GM12878 (cell line): ENCODE results near the gene SHC3. TPM values are rescaled to one million over a fixed set of nuclear protein-coding genes. Genes with fewer than 3 reads are reported as not detected.

Source experiments
- ATAC-seq: fragments of 200-7000 bp; cut with Tn5 transposase; 3 replicates; pipeline ENCODE4 v1.9.1; 2020; ENCODE audit warnings: mild to moderate bottlenecking, moderate library complexity
- BruUV-seq: library from RNA; stranded (reverse); fragments of 400-500 nt; replicated peaks from 2 replicates; lab custom pipeline; 2021; lab: Mats Ljungman, UMichigan
- CTCF ChIA-PET: fragments of 300-600 bp; sonication (Branson Sonifier 250); formaldehyde crosslinking; extraction: SDS; loops from one replicate; lab custom pipeline; 2021; ENCODE audit warnings: inconsistent platforms; lab: Yijun Ruan, JAX
- POLR2A ChIA-PET: fragments of 350-600 bp; formaldehyde crosslinking; extraction: SDS; loops from one replicate; lab custom pipeline; 2021; ENCODE audit warnings: inconsistent platforms; lab: Charles Lee
- RAD21 ChIA-PET: fragments of 300-600 bp; sonication (Branson Sonifier 250); formaldehyde crosslinking; loops from one replicate; lab custom pipeline; 2023; ENCODE audit warnings: antibody characterized with exemption; ENCODE audit not compliant: unreplicated experiment; lab: Charles Lee
- SMC1A ChIA-PET: fragments of 300-600 bp; sonication (Branson Sonifier 250); formaldehyde crosslinking; loops from one replicate; lab custom pipeline; 2023; ENCODE audit not compliant: unreplicated experiment, uncharacterized antibody; lab: Charles Lee
- DNase-seq: peaks from one replicate; pipeline ENCODE4 v3.0.0-alpha.2; 2011; ENCODE audit warnings: low read depth, low spot score
- FAIRE-seq: peaks from 3 replicates; lab custom pipeline; 2011; peaks lifted over from hg19 to GRCh38; lab: Jason Lieb, UNC
- H2AFZ ChIP-seq: 2 replicates; pipeline ENCODE4 v1.6.0; 2011; ENCODE audit warnings: low read depth, low read length, control low read depth; ENCODE audit not compliant: control insufficient read depth
- H3K27ac ChIP-seq: 2 replicates; pipeline ENCODE4 v1.5.1; 2011; ENCODE audit warnings: control low read depth; ENCODE audit not compliant: control insufficient read depth, insufficient read depth
- H3K27me3 ChIP-seq, 2 experiments: replicated peaks in 1 of 2; 2 replicates each; pipeline versions ENCODE4 v1.6.0 to v1.6.1; 2011; ENCODE audit warnings: low read length in 1 of 2; ENCODE audit not compliant: control insufficient read depth in 2 of 2, insufficient read depth in 2 of 2
- H3K36me3 ChIP-seq, 2 experiments: 2 replicates each; pipeline ENCODE4 v1.5.1; 2011; ENCODE audit warnings: low read length in 1 of 2; ENCODE audit not compliant: control insufficient read depth in 2 of 2, insufficient read depth in 2 of 2
- H3K4me1 ChIP-seq: 2 replicates; pipeline ENCODE4 v1.6.1; 2011; ENCODE audit warnings: mild to moderate bottlenecking, low read length, moderate library complexity, mixed read lengths; ENCODE audit not compliant: control insufficient read depth, insufficient read depth
- H3K4me2 ChIP-seq: 2 replicates; pipeline ENCODE4 v1.6.0; 2011; ENCODE audit warnings: control low read depth; ENCODE audit not compliant: control insufficient read depth, insufficient read depth
- H3K4me3 ChIP-seq: fragments of 200-600 bp; sonication (generic); 2 replicates; pipeline ENCODE4 v1.5.1; 2016
- H3K79me2 ChIP-seq: 2 replicates; pipeline ENCODE4 v1.6.0; 2011; ENCODE audit warnings: low read length; ENCODE audit not compliant: control insufficient read depth, insufficient read depth
- H3K9ac ChIP-seq: 2 replicates; pipeline ENCODE4 v1.8.0; 2011; ENCODE audit warnings: low read length, control low read depth, mixed read lengths; ENCODE audit not compliant: control insufficient read depth, insufficient read depth
- H3K9me3 ChIP-seq: replicated peaks from 3 replicates; pipeline ENCODE4 v1.5.1; 2011; ENCODE audit warnings: mild to moderate bottlenecking, low read length; ENCODE audit not compliant: control insufficient read depth, insufficient read depth
- H4K20me1 ChIP-seq: 2 replicates; pipeline ENCODE4 v1.6.0; 2011; ENCODE audit not compliant: control insufficient read depth, insufficient read depth
- CEBPB ChIP-seq, 2 experiments: fragments of 150-350 bp in 1 of 2; IDR thresholded peaks; 2 replicates each; pipeline ENCODE4 v1.6.1; 2012 to 2014; ENCODE audit warnings: low read depth in 2 of 2, low read length in 2 of 2, borderline replicate concordance in 1 of 2, inconsistent platforms in 1 of 2
- FOXK2 ChIP-seq: fragments of 450-650 bp; IDR thresholded peaks from 2 replicates; pipeline ENCODE4 v1.6.1; 2017; ENCODE audit warnings: mild to moderate bottlenecking, moderate library complexity
- MXI1 ChIP-seq: fragments of 150-350 bp; IDR thresholded peaks from 2 replicates; pipeline ENCODE4 v1.6.1; 2011; ENCODE audit warnings: low read depth, mild to moderate bottlenecking, inconsistent platforms, low read length, improper control_type of control experiment
- NRF1 ChIP-seq: conservative IDR thresholded peaks from 2 replicates; pipeline ENCODE4 v1.6.1; 2011; ENCODE audit warnings: mild to moderate bottlenecking, low read depth, low read length, improper control_type of control experiment
- POLR2AphosphoS2 ChIP-seq: IDR thresholded peaks from 2 replicates; pipeline ENCODE4 v1.6.1; 2011; ENCODE audit warnings: low read depth, mild to moderate bottlenecking, low read length, improper control_type of control experiment, moderate library complexity
- RAD21 ChIP-seq: IDR thresholded peaks from 2 replicates; pipeline ENCODE4 v1.6.1; 2011; ENCODE audit warnings: mild to moderate bottlenecking, low read depth, low read length, moderate library complexity; ENCODE audit not compliant: insufficient read depth
- WGBS: methylation state at CpG from one replicate; pipeline ENCODE4 v1.1.6; 2016; ENCODE audit warnings: low lambda C conversion rate; ENCODE audit not compliant: insufficient replicate concordance, insufficient coverage; ENCODE audit errors: missing lambda C conversion rate; 5-methylcytosine and 5-hydroxymethylcytosine counted together
- in situ Hi-C: fragments of 300-500 bp; cut with MboI; formaldehyde crosslinking; loops from 9 replicates; pipeline ENCODE4 v1.14.3; 2018; ENCODE audit warnings: mixed read lengths
- intact Hi-C: fragments of 100-400 bp; cut with micrococcal nuclease; formaldehyde crosslinking; loops from one replicate; pipeline ENCODE4 v1.14.2; 2022; ENCODE audit not compliant: unreplicated experiment
- polyA plus RNA-seq, 11 experiments: library from polyadenylated mRNA; depleted of rRNA in 4 of 11; unstranded in 6 of 11; stranded (reverse) in 5 of 11; fragments of >200 nt; fragmentation: Nextera tagmentation in 4 of 11; fragmentation: Illumina TruSeq in 1 of 11; extraction: Ambion mirVana in 4 of 11; extraction: Trizol in 1 of 11; gene quantifications; 1 replicate in 1 of 11; 2 replicates in 10 of 11; pipeline versions ENCODE4 v1.2.1 to v1.2.3, GENCODE V29; 2011 to 2016; ENCODE audit warnings: inconsistent platforms in 2 of 11, missing spikeins in 2 of 11, low read depth in 1 of 11
- total RNA-seq, 4 experiments: library from RNA; depleted of rRNA in 3 of 4; stranded (reverse); fragments of >200 nt in 3 of 4; fragmentation: Illumina TruSeq in 1 of 4; extraction: Trizol in 1 of 4; gene quantifications; 2 replicates each; pipeline versions ENCODE4 v1.2.1 to v1.2.3, GENCODE V29; 2013 to 2021
- TF ChIP-seq, protein P1 (sequence below): IDR thresholded peaks from 2 replicates; pipeline ENCODE4 v1.6.1; 2012; ENCODE audit warnings: low read length, inconsistent platforms
- TF ChIP-seq, protein P2 (sequence below): fragments of 450-650 bp; IDR thresholded peaks from 2 replicates; pipeline ENCODE4 v1.6.1; 2017; ENCODE audit warnings: antibody characterized with exemption, mild to moderate bottlenecking, moderate library complexity

The SHC3 gene
- total and polyA plus RNA-seq, 10 of the 15 experiments (the other 5 are each of a cell fraction or from before 2014, with no cell fraction given), result 0.01 to 0.06 TPM; not detected in 8

DNA sequence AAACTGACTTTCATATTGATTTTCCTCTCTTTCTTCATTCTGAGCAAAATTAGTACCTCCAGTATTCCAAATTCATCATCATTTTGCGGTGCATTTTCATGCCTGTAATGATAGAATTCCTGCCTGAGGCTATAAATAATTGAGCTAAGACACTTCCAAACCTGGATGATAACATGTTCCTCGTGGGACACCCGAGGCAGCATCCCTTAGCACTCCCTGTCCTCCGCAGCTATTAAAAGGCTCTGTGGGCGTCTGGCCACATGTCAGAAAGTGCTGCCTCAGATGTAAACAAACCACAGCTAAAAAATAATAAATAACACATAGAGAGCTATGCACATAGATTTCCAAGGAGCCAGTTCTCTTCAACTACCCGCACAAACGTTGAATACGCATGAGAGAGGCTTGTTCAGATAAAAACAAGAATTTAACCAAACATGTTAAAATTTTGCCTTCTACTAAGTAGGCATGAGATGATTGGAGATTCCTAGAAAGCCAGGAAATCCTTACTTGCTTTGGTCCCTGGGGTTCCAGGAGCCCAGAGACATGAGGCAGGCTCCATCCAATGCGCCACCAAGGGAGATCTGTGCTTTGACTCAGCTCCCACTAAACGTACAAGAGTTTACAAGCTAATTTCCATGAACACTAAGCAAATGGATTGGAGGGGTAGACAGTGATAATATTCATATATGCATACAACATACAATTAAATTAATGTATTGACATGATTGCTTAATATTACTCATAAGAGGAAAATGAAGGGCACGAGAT lies 82.7 kb downstream of the SHC3 start:
- ATAC-seq (no peak), DNase-seq (no peak), FAIRE-seq (no peak)
- WGBS, result 20% methylated on average over 11 of the region's 11 CpGs
- no peaks in the 10 kb centered on the region for H3K4me1 ChIP-seq
- no peaks in the 10 kb centered on the region for H3K36me3 ChIP-seq
- no peak overlapping the region for H3K4me2 ChIP-seq
- ChIA-PET SMC1A (no interaction called here), CTCF (no interaction called here), RAD21 (no interaction called here), POLR2A (no interaction called here)
- H3K27me3 ChIP-seq, result no peaks in the 10 kb centered on the region
- H4K20me1 ChIP-seq, result no peaks in the 10 kb centered on the region
- no peak overlapping the region for H3K4me3 ChIP-seq
- H2AFZ ChIP-seq, result no peak overlapping the region
- in situ Hi-C loops, result loop anchor here (10.0 kb wide), 1 partner anchor 59 kb away; no protein-coding TSS in a partner anchor
- no TSS peak for BruUV-seq
- no peaks in the 10 kb centered on the region for H3K79me2 ChIP-seq
- intact Hi-C loops, result no loop called here
- no peak overlapping the region for H3K9ac ChIP-seq
- no peak overlapping the region for H3K27ac ChIP-seq
- H3K9me3 ChIP-seq, result no peaks in the 10 kb centered on the region; the same call in 2 of the 3 replicates
- no peak for TF ChIP-seq FOXK2
- TF ChIP-seq POLR2AphosphoS2, result no peak
- no peak for TF ChIP-seq NRF1
- no peak for TF ChIP-seq CEBPB (IDR thresholded peaks at IDR 0.05; ENCODE audit: borderline replicate concordance in 1 of 2, low read depth in 2 of 2, low read length in 2 of 2)
- TF ChIP-seq MXI1, result no peak
- TF ChIP-seq, protein P1, sequence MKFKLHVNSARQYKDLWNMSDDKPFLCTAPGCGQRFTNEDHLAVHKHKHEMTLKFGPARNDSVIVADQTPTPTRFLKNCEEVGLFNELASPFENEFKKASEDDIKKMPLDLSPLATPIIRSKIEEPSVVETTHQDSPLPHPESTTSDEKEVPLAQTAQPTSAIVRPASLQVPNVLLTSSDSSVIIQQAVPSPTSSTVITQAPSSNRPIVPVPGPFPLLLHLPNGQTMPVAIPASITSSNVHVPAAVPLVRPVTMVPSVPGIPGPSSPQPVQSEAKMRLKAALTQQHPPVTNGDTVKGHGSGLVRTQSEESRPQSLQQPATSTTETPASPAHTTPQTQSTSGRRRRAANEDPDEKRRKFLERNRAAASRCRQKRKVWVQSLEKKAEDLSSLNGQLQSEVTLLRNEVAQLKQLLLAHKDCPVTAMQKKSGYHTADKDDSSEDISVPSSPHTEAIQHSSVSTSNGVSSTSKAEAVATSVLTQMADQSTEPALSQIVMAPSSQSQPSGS, result no peak
- TF ChIP-seq, protein P2, sequence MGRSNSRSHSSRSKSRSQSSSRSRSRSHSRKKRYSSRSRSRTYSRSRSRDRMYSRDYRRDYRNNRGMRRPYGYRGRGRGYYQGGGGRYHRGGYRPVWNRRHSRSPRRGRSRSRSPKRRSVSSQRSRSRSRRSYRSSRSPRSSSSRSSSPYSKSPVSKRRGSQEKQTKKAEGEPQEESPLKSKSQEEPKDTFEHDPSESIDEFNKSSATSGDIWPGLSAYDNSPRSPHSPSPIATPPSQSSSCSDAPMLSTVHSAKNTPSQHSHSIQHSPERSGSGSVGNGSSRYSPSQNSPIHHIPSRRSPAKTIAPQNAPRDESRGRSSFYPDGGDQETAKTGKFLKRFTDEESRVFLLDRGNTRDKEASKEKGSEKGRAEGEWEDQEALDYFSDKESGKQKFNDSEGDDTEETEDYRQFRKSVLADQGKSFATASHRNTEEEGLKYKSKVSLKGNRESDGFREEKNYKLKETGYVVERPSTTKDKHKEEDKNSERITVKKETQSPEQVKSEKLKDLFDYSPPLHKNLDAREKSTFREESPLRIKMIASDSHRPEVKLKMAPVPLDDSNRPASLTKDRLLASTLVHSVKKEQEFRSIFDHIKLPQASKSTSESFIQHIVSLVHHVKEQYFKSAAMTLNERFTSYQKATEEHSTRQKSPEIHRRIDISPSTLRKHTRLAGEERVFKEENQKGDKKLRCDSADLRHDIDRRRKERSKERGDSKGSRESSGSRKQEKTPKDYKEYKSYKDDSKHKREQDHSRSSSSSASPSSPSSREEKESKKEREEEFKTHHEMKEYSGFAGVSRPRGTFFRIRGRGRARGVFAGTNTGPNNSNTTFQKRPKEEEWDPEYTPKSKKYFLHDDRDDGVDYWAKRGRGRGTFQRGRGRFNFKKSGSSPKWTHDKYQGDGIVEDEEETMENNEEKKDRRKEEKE, result no peak
- no peak for TF ChIP-seq RAD21
- TF ChIP-seq, all 136 proteins: peak for 0
